Measurements from ENCODE around the gene UBASH3B.

Gene UBASH3B

DNA sequence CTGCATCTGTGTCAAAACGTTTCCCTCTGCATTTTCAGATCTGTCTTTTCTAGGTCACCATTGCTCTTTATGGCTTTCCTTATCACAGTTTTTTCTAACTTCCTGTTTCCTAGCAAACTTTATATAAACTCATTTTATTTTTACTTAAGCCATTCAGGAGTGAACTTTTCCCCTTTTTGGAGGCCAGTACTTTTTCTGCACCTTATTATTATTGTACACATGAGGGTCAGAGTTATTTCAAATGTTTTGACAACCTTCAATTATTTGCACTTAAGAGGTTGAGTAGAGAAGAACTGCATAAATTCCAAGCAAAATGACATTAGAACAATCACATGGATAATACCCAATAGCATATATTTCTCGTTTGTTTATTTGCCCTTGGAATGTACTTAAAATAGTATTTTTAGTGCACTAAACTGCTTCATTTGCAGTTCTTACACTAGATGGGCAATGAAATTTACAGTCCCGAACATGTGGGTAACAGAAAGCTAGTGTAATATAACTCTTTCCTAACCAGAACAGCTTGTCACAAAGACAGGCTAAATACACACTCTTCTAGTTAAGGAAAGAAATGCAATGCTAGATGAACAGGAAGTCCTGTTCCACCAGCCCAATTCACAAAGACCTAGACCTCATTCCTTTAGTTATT is 79.5 kb downstream of the UBASH3B start:
- no peak for DNase-seq

DNA sequence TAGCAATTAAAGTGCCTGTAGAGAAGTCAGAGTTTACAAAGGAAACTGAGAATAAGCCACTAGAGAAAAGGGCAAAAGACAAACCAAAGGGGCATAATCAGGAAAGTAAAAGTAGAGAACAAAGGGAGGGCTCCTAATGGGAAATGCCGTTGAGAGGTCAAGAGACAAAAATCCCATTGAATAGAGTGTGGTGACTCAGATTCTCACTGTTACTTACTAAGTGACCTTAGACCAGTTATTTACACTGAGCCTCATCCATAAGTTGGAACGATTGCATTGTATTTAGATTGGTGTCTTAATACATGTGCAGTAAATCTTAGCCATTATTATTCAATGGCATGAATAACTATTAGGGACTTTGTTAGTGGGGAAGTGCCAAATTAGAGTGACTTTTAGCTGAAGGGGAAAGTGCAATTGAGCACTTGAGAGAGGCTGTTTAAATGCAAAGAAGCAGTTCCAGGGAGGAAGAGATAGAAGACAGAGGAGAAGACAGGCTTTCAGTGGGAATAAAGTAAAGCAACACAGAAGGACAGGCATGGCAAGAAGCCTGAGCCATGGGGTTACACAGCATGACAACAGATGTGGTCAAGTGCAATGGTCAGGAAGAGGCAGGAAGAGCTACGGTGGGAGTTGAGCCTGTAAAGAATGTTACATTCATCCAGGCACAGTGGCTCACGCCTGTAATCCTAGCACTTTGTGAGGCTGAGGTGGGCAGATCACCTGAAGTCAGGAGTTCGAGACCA is 82.6 kb downstream of the UBASH3B start:
- no peak for DNase-seq

DNA sequence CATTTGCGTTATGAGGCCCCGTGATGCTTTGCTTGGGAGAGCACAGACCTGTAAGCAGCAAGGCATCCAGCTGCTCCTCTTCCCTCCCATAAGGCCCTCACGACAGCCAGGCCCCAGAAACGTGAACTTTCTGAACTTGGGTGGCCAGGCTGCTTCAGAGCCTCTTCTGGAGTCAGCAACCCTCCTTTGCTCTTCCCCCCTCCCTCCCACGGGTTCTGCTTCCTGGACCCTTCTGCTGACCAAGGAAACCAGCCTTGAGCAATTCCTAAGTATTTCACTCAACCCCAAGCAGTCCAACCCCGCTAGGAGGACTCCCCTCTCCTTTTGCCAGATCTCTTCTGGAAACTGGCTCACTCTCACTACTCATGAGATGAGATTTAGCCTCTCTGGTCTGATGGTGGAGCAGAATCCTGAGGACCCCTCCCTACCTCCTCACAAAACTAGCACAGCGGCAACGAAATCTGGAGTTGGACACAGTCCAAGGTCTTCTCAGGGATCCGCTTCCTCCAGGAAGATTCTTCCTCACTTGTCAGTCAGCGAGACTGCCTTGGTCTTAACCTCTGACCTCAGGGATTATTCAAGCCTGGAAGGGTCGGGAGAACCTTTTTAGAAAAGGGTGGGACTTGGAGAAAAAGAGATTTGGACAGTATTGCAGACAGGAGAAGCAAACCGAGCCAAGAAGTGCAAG is 86.2 kb downstream of the UBASH3B start:
- no peak for DNase-seq

DNA sequence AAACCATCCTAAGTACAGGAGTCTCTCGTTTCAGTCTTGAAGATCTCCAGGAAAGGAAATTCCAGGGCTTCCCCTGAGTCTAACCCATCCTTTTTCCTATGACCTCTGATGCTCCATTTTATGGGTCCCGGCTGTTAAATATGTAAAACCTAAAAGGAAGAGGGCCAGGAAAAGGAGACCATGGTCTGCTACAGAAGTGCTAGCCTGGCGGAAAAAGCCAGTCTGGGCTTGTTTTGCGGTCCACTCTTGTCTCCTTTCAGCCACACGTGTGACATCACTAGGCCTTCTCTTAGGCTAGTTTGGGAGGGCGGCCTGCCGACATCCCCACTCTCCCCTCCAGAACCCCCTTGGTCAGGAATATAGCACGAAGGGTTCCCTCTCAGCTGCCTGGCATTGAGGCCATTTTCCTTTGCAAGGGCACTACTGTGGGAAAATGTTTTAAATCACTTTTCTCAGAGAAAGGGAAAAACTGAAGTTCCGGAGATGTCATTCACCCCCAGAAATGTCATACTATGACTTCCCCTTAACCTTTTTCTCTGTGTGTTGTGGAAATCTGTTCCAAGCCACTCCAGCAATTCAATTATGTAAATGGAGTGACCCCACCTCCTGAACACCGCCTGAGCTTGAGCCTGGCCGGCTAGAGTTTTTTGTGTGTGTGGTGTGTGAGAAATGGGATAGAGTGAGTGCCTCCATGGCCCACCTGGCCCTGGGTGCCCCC is 86.9 kb downstream of the UBASH3B start:
- no peak for DNase-seq

DNA sequence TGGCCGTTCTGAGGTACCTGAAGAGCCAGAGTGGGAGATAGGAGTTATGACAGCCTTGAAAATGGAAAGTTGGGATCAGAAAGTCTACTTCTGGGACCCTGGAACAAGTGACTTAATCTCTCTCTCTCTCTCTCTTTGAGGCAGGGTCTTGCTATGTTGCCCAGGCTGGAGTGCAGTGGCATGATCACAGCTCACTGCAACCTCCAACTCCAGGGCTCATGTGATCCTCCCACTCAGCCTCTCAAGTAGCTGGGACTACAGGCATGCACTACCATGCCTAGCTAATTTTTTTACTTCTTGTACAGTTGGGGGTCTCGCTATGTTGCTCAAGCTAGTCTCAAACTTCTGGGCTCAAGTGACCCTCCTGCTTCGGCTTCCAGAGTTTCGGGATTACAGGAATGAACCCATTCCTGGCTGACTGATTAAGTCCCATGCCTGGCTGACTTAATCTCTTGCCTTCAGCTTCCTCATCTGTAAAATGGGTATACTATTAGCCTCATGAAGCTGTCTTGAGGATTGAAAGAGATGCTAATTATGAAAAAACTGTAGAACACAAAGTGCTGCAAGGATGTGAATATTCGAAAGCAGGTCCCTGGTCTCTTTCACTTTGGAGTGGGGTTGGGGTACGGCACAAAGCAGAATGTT is 87.7 kb downstream of the UBASH3B start:
- no peak for DNase-seq

DNA sequence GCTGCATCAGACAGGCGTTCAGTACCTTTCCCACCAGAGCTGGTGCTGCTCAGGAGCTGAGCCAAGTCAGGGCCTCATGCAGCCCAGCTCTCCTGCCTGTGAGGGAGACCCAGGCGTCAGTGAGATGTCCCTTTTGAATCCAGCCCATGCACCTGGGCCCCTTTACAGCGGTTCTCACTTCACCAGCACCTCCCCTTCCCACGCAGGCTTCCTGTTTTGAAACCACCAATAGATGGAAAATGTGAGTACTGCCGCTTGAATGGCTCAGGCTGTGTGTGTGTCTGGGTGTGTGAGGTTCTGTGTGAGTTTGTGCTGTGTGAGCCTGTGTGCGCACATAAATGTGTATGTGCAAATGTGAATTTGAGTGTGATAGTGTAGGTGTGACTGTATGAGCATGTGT is 88.4 kb downstream of the UBASH3B start:
- DNase-seq, result peak; percentile 92

DNA sequence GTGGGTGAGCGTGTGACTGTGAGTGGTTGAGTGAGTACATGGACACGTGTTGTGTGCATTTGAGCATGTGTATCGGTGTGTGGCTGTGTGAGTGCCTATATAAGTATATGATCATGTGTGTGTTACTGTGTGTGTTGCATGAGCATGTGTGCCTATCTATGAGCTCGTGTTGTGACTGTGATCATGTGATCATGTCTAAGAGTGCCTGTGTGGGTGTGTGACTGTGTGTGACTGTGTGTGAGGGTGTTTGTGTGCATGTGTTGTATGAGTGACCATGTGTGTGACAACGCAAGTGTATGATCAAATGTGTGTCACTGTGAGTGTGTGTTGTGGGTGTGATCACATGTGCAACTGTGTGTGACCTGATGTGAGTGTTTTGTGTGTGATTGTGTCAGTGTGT is 88.8 kb downstream of the UBASH3B start:
- DNase-seq, result no peak

DNA sequence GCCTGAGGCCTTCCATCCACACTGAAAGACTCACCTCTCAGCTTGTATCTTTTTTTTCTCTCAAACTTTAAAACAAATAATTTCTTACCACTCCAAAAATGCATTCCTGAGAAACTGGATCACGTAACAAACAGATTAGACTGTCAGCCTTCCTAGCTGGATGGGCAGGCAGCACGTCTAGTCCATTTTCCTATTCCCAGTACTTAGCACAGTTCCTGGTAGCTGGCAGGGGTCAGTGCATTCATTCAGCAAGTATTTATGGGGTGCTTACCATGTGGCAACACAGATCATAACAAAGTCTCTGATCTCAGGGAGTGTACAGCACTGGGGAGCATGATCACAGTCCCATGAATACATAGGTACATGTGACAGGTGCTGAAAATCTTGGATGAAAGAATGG is 89.6 kb downstream of the UBASH3B start:
- no peak for DNase-seq

DNA sequence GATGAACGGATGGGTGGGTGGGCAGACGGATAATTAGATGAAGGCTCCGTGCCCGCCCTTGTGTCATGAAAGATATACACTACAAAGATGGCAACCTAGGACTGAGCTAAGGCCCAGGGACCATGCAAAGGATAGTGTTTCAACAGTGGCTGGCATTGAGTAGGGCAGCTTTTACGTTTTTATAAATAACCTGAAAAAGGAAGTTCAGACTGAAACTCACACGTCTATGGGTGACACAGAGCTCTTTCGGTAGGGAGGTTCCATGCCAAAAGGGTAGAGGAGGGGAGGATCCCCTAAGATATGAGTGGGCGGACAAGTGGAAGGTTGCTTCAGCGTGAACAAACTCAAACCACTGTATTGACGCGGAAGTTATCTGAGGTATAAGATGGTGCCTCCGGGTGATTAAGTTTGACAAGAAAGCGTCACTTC is 90.5 kb downstream of the UBASH3B start:
- DNase-seq, result peak; percentile 82

DNA sequence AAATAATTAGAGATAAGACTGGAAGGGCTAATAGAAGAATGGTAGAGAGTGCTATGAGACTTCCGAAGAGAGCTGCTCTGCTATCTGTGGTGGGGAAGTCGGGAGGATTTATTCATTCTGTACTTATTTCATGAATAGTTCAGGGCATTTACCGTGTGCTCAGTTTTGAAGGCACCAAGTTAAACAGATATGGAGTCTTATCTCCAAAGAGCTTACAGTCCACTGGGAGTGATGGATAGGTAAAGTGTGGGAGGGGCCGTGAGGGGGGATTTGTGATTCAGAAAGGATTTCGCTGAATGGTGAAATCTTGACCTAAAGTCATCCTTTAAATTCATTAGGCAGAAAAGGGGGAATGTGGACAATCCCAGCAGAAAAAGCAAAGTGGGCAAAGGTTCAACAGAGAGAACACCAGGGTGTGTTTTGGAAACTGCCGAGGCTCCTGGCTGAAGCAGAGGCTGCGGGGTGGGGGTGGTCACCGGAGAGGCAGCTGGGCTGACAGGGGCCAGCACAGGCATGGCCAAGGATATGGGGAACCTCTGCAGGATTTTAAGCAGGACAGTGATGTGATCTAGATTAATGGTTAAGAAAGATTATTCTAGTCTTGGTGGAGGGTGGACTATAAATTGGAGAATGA is 91.2 kb downstream of the UBASH3B start:
- no peak for DNase-seq

DNA sequence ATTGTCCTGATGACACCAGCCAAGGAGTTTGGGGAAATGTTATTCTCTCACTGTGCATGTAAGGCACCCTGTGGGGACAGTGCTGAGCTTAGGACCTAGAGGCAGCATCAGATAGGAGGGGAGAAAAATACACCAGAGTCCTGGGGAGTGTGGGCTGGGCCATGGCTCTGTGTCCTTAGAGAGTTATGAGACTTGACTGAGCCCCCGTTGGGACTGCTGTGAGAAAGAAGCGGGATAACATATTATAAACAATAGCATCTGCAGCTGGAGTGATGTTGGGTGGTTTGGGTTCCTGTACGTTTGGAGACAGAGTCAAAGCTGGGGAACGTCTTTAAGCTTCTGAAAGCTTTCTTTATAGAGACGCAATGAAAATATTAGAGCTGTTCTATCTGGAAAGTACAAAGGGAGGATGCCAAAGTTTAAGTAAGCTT is 91.8 kb downstream of the UBASH3B start:
- DNase-seq, result no peak

DNA sequence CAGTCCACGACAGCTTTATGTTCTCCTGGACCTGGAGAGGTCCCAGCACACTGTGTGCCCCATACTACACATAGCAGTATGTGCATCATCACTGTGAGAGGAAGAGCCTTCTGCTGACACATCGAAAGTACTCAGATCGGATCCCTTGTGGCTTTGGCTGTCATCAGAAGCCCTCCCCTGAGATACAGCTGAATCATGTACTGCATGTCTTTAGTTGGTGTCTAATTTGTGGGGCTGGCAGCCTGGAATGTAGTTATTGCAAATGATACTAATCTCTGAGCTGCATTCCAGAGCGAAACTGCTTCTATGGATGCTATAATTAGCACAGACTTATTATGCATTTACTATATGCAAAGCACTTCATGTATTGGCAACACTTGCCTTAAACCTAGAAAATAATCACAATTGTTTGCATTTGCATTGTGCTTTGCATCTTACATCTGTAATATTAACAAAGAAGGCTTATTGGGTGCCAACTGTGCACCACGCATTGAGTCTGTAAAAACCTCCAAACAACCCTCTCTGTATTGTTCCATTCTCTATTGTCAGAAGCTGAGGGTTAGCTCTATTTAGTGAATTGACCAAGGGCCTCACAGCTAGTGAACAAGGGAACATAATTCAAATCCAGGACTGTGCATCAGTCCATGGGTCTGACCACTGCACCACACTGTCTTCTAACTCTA is 93.6 kb downstream of the UBASH3B start:
- DNase-seq, result peak; percentile 82

DNA sequence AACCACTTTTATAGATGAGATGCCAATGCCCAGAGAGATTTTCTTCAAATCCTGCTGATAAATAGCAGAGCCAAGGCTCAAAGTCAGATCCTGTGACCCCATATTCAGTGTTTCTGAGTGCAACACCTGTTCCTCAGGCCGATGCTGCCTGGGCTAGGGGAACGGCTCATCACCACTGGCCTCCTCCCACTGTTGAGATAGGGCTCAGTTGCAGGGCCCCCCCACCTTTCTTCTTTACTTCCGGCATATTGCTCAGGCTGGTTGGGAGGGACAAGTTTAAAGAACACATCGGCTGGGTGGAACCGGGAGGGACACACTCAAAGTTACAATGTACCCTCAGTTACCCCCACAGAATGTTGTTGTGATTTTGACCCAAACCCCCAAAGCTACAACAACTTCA is 94.5 kb downstream of the UBASH3B start:
- no peak for DNase-seq

DNA sequence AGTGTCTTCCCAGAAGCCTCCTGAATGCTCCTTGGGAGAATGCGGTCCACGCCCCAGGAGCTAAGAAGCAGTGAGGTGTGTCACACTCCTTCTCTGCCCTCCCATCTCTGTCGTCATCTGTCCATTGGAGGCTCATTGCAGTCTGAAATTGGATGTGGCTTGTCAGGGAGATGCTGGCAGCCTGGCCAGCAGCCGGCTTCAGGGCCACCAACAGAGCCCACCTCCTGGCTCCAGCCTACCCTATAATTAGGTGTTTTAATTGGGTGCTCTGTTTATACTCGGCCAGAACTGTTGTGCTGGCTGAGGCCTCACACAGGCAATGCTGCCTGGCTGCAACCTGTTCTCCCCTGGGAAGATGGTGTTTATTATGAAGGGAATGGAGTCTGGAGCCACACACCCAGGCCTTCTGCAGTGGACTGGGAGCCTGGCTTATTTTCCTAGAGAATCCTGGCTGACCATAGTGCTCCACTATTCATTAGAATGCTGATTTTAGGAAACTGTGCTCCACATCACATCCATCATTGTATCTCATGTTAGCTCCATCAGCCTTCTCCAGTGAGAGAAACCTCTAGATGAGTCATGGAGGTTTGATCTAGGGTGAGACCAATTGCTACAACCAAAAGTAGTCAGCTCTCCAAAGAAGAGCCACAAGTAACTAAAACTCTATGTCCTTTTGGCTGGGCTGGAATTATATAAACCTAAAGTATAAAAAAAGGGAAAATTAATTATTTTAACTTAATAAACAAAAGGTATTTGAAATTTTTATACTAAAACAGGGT is 96.0 kb downstream of the UBASH3B start:
- no peak for DNase-seq

DNA sequence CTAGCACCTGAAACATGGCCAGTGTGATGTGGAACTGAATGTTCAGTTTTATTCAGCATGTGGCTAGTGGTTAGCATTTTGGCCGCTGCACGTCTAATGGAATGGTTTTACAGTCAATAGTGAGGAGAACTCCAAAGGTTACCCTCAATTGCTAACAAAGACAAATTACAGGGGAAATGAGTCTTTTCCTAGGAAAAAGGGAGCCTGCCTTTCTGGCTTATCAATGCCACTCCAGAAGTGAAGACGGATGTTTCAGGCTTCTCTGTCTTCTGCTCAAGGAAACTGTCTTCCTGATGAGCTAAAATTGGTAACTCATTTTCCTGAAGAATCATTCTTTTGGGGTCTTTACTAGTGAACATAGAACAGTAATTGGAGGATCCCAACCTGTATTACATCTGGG is 98.5 kb downstream of the UBASH3B start:
- no peak for DNase-seq

DNA sequence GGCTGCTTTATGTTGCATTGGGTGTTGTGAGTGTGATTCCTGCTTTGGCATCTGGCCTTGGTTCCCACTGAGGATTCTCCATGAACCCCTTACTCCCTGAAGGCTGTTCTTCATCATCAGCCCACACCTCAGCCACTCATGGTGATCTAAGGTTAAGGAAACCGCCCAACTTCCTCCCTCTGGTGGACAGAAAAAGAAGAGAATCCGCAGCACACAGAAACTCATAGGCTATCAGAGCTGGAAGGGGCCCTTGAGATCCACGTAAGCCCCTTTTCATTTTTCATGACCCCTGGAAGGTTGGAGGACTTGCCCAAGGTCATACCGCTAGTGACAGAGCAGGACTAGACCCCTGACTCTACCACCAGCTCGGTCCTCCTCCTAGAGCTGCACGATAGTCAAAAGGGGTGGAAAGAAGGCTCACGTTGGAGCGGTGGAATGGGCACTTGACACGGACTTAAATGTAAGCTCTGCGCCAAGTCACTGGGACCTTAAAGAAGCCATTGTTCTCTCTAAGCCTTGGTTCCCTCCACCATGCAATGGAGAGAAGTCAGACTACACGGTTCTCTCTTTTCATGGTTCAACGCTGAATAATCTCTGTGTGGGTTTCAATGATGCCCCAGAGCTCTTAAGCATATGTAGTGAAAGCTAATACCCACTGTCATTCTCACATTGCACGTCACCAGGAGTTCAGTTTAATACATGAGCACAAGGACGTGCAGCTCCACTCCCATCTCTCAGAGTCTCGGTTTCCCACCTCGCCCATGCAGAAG is 99.2 kb downstream of the UBASH3B start:
- DNase-seq, result peak; percentile 68

DNA sequence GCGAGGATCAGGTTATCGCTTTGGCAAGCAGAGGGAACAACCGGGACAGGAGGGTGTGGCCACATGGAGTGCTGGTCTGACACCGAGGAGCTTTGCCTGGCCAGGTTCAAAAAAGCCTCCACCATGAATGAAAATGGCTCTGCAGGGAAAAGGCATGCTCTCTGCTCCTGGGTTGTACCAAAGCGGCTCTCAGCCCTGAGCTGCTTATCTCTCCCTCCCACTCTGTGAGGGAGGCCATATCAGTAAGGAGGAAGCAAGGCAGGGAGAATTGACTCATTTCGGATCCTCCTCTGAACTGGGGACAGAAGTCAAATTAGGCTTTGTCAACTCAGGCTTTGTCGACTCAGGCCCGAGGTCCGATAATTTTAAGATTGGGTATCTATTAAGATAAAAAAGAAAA is 99.9 kb downstream of the UBASH3B start:
- DNase-seq, result no peak

DNA sequence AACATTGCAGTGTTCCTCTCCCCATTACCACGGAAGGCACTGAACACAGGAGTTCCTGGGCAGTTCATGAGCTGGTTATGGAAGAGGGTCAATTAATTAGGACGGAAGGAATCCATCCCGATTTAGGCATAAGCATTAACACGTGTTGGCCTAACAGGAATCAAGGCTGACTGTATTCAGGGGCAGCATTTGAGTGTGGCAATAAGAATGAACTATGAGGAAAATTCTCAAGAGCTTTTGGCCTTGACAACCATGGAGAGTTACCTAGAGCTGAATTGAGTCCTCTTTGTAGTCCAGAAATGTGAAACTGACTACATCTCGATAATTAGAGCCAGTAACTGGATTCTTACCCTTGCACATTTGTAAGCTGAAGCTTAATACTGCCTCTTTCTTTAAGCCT is 100.4 kb downstream of the UBASH3B start:
- DNase-seq, result no peak

DNA sequence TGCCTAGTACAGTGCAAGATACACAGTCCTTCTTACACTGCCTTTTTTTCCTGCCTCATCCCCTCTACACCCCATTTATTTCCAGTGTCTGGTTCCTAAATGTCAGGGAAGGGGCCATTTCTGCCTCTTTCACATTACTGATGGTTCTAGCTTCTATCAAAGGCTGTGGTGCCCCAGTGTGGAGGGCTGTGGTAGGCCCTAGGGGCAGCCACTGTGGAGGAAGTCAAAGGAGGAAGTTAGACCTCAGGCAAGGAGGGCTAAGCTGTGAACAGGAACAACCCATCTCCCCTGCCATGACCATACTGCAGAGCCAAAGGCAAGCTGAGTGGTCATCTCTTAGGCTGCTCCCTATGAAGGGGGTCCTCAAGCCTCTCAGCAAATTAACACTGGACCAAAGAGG is 100.9 kb downstream of the UBASH3B start:
- DNase-seq, result peak; percentile 74

DNA sequence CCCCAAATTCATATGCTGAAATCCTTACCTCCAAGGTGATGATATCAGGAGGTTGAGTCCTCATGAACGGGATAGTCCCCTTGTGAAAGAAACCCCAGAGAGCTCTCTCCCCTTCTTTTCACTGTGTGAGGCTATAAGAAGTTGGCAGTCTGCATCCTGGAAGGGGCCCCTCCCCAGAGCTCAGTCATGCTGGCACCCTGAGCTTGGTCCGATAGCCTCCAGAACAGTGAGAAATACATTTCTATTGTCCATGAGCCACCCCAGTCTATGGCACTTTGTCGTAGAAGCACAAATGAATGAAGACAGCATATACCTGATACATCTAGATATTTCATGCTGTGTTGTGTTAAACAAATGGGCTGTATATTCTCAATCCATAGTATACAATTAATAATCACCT is 101.7 kb downstream of the UBASH3B start:
- DNase-seq, result no peak
